HL-60 (cell line): Measurements from ENCODE around the gene SLC22A12.
A peak's percentile ranks its signal among the peaks of the same experiment; 100 is the strongest.

Experiments used
- DNase-seq, 2 experiments: peaks; one replicate each; pipeline ENCODE4 v3.0.0-alpha.2; 2010 to 2020; ENCODE audit warnings: low read depth in 1 of 2, low spot score in 1 of 2
- H3K27ac ChIP-seq: fragments of 250-450 bp; sonication (Bioruptor Pico); replicated peaks from 2 replicates; pipeline ENCODE4 v1.5.1; 2020; ENCODE audit warnings: mild to moderate bottlenecking, moderate library complexity
- H3K27me3 ChIP-seq: fragments of 250-450 bp; sonication (Bioruptor Pico); 2 replicates; pipeline ENCODE4 v1.5.1; 2021; ENCODE audit warnings: mild to moderate bottlenecking, moderate library complexity; ENCODE audit not compliant: insufficient read depth, poor library complexity, severe bottlenecking
- H3K4me3 ChIP-seq: replicated peaks from 2 replicates; pipeline ENCODE4 v1.5.1; 2011; ENCODE audit warnings: mild to moderate bottlenecking, control low read depth, low read length; ENCODE audit not compliant: insufficient read depth
- CTCF ChIP-seq: IDR thresholded peaks from one replicate; pipeline ENCODE4 v1.5.1; 2011; ENCODE audit warnings: low read length, control low read depth, inconsistent platforms; ENCODE audit not compliant: insufficient read depth
- GABPA ChIP-seq: IDR thresholded peaks from 2 replicates; pipeline ENCODE4 v1.6.1; 2012; ENCODE audit warnings: low read depth
- POLR2AphosphoS5 ChIP-seq: IDR thresholded peaks from 2 replicates; pipeline ENCODE4 v1.6.1; 2012; ENCODE audit warnings: low read depth
- REST ChIP-seq: IDR thresholded peaks from 2 replicates; pipeline ENCODE4 v1.6.1; 2012; ENCODE audit warnings: low read depth; ENCODE audit not compliant: insufficient replicate concordance
- SPI1 ChIP-seq: IDR thresholded peaks from 2 replicates; pipeline ENCODE4 v1.6.1; 2012; ENCODE audit warnings: low read depth, mild to moderate bottlenecking, borderline replicate concordance

The SLC22A12 gene

DNA sequence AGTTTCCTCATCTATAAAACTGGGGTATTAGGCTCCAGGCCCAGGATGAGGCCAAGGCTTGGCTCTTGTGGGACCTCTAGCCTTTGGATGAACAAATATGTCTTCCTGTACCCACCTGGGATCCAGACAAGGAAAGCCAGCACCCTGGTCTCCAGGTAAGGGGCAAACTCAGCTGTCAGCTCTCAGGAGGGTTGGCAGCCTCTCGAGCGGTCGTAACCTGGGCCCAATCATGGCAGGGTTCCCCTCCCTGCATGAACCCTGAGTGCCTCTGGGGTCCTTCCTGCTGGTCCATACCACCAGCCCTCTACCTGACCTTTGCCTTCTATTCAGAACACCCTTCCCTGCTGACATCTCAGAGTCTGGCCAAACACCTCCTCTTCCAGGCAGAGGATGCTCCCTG is 19.6 kb downstream of the SLC22A12 start:
- Histone ChIP-seq H3K27me3 (no peaks in the 10 kb centered on the region), H3K4me3 (no peak overlapping the region), H3K27ac (no peak overlapping the region)
- no peak for DNase-seq
- TF ChIP-seq CTCF (no peak), SPI1 (no peak), POLR2AphosphoS5 (no peak), GABPA (no peak)

GRCh38 chr11:64611176-64611575 is 20.2 kb downstream of the SLC22A12 start:
- TF ChIP-seq SPI1 (no peak), POLR2AphosphoS5 (no peak), CTCF (no peak), GABPA (no peak), REST (no peak)
- Histone ChIP-seq H3K4me3 (no peak overlapping the region), H3K27ac (peak overlapping the region; percentile 73), H3K27me3 (no peaks in the 10 kb centered on the region)
- no peak for DNase-seq

DNA sequence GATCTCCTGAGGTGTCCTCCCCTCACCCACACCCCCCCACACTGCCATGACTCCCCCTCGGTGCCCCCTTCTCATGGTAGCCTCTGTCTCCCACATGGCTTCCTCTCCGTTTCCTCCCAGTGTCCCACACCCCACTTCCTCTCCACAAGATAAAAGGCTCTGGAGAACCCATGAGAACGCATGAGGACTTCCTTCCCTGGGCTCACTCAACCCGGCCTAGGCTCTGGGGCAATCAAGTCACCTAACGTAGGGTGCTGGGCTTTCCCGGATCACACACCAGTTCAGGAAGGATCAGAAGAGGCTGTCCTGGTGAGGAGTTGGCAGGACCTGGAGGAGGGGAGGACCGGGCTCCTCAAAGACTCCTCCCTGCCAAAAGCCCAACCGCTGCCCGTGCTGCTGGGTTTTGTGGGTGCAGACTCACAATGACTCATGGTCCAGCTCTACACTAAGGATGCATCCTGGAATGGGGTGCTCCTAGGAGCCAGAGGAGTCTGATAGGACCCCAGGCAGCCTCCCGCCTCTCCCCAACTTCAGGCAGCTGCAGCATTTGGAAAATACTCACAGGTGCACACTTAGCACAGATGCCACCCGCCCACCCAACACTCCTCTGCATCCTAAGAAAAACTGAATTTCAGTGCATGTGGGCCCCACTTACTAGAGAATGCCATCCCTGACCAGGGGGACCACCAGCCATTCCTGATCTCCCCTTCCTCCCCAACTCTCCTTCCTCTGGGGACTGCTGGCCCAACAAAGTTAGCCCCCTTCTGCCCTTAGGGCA is 21.0 kb downstream of the SLC22A12 start:
- TF ChIP-seq GABPA, result no peak
- 0 out of 2 replicates have a peak, but pooled peaks have one; percentile 10 for TF ChIP-seq POLR2AphosphoS5
- TF ChIP-seq SPI1, result peak; percentile 94
- Histone ChIP-seq H3K27ac (peak overlapping the region; percentile 73), H3K4me3 (no peak overlapping the region), H3K27me3 (no peaks in the 10 kb centered on the region)
- peak; percentile 56 to 75 for DNase-seq

DNA sequence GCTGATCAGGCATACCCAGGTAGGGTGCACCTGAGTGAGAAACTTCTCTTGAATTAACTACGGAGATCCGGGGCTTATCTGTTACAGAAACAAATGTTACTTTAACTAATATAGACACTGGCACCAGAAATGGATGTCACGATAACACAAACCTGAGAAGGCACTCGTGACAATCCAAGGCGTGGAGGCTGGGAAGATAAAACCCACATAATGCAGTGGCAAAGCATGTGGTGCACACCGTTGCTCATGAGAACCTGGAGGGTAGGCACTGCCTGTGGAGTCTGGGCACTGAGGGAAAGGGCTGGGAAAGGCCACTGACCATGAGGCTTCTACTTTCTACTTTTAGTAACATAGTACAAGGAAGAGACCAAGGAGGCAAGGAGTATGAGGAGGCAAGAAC is 22.6 kb downstream of the SLC22A12 start:
- DNase-seq, result no peak
- no peak for TF ChIP-seq GABPA
- TF ChIP-seq POLR2AphosphoS5, result no peak
- no peak for TF ChIP-seq REST
- TF ChIP-seq CTCF, result no peak
- TF ChIP-seq SPI1, result no peak
- Histone ChIP-seq H3K4me3 (no peak overlapping the region), H3K27me3 (no peaks in the 10 kb centered on the region), H3K27ac (0 out of 2 replicates have a peak overlapping the region, but pooled peaks have one; percentile 23)
